Neural cell (in vitro differentiated cells): ENCODE results near the gene RHBDF2.

Experiments used
- CTCF ChIP-seq: fragments of 450-650 bp; IDR thresholded peaks from 2 replicates; pipeline ENCODE4 v1.5.1; 2014; ENCODE audit warnings: antibody characterized with exemption, mild to moderate bottlenecking, moderate library complexity; ENCODE audit not compliant: poor library complexity, severe bottlenecking
- EP300 ChIP-seq: fragments of 450-650 bp; conservative IDR thresholded peaks from 2 replicates; pipeline ENCODE4 v1.6.1; 2014; ENCODE audit warnings: antibody characterized with exemption, mild to moderate bottlenecking, moderate library complexity; ENCODE audit not compliant: poor library complexity, severe bottlenecking
- EZH2 ChIP-seq: fragments of 200-600, 300-800 bp; shearing (Covaris generic), sonication (generic); IDR thresholded peaks from 2 replicates; pipeline ENCODE4 v1.6.1; 2014; ENCODE audit warnings: antibody characterized with exemption, low read length, borderline replicate concordance, mild to moderate bottlenecking; ENCODE audit not compliant: insufficient read depth, poor library complexity, severe bottlenecking
- POLR2AphosphoS5 ChIP-seq: IDR thresholded peaks from 2 replicates; pipeline ENCODE4 v1.6.1; 2012
- TAF1 ChIP-seq: IDR thresholded peaks from 2 replicates; pipeline ENCODE4 v1.6.1; 2012; ENCODE audit warnings: low read depth

- TF ChIP-seq CTCF (peak; percentile 95), TAF1 (peak; percentile 90), EZH2 (no peak), EP300 (peak; percentile 73), POLR2AphosphoS5 (peak; percentile 93)
Observed at GRCh38 chr17:76452660-76453430, 48.4 kb downstream of the RHBDF2 start, which contains the start of gene UBE2O.
